ENCODE data around the gene PPM1G.
"Not testable (repeated sequence)": the region's sequence is repeated elsewhere in the genome, so short reads cannot be mapped to it uniquely, and the experiment has no call there.

Gene PPM1G

GRCh38 chr2:27375513-27376099, 33.8 kb downstream of the PPM1G start:
- DNase-seq (ENCODE audit: low read depth in 2 of 2): no peak

DNA sequence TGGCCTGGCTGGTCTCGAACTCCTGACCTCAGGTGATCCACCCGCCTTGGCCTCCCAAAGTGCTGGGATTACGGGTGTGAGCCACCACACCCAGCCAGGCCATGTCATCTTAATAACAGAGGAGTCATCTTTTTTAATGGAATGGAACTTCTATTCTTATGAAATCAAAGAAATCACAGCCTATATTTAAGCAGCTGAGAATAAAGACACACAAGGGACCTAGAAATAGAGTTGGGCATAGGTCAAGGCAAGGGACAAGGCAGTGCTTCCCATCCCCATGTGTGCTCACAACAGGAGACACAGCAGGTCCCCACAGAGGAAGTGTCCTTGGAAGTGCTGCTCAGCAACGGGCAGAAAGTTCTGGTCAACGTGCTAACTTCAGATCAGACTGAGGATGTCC, 35.8 kb downstream of the PPM1G start:
- no peak for DNase-seq (ENCODE audit: low read depth in 2 of 2)

DNA sequence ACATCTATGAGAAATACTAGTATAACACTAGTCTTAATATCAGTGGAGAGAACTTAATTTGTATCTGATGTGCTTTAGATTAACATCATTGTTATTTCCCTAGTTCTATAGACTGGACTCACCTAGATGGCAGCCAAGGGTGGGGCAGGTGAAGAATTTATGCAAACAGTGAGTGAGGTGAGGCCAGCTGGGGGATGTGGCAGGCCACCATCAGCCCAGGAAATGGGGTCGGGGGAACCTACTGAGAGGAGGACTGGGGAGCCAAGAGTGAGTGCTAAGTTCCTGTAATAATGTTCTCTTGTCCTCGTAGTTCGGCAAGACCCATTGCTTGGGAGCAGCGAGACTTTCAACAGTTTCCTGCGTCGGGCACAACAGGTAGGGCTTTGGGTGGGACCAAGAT, 36.5 kb downstream of the PPM1G start:
- DNase-seq (ENCODE audit: low read depth in 2 of 2): no peak

DNA sequence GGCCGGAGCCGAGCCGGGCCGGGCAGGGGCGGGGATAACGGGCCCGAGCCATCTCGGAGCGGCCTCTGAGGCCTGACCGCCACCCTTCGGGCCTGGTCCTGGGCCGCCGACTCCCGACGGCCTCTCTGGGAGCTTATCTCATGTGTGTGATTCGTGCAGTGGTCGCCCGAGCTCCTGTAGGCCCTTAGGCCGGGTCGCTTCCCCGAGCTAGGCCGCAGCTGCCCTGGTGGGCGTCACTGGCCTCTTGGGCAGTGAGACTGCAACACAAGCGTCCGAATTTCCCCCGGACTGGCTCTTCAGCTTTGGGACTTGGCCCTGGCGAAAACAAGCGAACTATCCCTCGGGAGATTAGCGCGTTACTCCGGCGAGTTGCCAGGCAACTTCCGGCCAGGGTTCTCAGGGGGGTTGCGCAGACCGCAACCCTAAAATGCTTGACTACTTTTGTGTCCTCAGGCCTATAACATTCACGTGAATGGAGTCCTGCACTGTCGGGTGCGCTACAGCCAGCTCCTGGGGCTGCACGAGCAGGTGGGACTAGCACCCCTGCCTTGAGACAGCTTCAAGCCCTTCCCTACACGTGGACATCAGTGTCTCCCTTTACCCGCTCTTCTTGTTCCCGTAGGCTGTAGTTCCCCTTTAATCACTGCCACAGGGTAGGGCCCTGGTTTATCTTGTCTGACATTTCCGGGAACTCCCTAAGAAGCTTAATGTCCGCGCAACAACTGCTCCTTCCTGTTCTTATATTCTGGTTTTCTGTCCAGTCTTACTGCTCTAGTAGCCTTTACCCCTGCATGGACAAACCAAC, 38.4 kb downstream of the PPM1G start:
- no peak for DNase-seq (ENCODE audit: low read depth in 2 of 2)

DNA sequence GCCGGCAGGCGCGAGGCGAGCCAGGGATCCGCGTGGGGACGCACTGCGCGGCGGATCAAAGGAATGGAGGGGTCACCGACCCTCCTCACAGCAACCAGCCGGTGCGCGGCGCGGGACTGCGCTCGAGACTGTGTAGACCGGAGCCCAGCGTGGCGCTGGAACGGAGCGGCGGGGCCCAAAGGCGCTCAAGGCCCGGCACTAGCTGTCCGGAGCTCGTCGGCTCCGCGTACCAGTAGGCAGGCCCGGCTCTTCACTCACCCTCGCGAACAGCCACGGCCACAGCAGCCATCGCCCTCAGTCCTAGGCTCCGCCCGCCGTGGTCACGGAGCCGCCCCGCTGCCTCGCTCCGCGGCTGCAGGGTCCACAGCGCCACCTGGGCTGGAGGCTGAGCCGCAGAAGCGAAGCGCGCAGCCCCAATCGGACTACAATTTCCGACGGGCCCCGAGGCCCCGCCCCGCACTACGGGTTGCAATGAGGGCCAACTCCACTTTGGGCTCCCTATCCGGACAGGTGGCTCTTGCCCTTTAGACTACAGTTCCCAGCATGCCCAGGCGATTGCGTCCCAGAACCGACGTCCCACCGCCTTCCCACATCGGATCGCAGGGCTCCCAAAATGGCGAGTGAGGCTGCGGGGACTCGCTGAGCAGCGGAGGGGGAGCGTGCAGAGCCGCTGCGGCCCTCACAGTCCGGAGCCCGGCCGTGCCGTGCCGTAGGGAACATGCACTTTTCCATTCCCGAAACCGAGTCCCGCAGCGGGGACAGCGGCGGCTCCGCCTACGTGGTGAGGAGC, 39.2 kb downstream of the PPM1G start, which contains the start of the genes EIF2B4 and SNX17:
Gene EIF2B4 (minus strand): TSS at position 313 of the 790 bp plus-strand sequence. CDS start 24 bp downstream, at position 289.
Gene SNX17 (plus strand): TSS at position 591 of the 790 bp plus-strand sequence. CDS start 128 bp downstream, at position 719.
- DNase-seq (ENCODE audit: low read depth in 2 of 2): peak; percentile 98

DNA sequence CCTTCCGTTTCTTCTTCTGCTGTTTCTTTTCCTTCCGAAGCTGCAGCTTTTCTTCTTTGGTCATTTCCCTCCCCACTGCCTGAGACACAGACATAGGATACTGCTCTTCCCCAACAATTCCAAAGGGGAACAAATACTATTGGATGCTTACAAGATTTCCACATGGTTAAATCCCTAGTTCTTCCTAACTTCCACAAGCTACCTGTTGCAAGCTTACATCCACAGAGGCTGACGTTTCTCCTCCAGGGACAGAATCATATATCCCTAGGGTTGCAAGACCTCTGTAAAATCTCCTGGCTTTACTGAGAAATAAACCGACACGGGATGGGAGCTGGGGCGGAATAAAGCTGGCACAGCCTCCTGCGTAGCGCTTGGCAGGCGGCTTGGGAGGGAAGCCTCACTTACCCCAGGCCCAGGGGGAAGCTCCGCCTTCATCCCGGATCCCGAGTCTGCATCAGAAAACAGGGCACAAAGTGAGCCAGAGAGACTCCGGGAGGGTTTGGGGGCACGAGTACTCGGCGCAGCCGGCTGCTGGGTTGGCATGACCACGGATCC, 39.8 kb downstream of the PPM1G start:
- DNase-seq (ENCODE audit: low read depth in 2 of 2): no peak

GRCh38 chr2:27363933-27364332, 45.5 kb downstream of the PPM1G start:
- no peak for DNase-seq (ENCODE audit: low read depth in 2 of 2)

DNA sequence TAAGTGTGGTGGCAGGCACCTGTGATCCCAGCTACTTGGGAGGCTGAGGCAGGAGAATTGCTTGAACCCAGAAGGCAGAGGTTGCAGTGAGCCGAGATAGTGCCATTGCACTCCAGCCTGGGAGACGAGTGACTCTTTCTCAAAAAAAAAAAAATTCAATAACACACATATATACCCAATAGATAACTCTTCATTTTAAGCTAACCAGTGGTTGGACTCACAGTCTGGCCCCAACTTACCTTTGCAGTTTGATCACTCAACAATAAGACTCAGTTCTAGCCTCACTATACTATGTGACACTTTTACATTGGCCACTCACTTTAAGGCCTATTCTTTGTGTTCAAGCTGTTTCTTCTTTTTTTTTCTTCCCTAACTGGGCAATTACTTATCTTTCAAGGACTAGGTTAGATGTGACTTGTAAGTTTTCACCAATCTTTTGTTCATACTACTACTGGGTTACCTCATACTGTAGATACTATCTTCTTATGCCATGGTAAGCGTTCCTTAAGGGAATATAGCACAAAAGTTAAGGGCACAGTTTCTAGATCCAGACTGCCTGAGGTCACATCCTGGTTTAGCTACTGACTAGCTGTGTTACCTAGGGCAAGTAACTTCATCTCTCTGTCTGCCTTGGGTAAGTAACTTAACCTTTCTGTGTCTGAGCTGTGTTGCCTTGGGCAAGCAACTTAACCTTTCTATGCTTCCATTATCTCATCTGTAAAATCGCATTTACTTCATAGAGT, 46.5 kb downstream of the PPM1G start:
- no peak for DNase-seq (ENCODE audit: low read depth in 2 of 2)

- DNase-seq (ENCODE audit: low read depth in 2 of 2): peak; percentile 91 to 92
Measured at GRCh38 chr2:27356382-27357181, 52.8 kb downstream of the PPM1G start, which contains the start of gene GTF3C2. GTF3C2 (minus strand) TSS chr2:27356764; CDS start chr2:27343554, 13,210 bp downstream.

DNA sequence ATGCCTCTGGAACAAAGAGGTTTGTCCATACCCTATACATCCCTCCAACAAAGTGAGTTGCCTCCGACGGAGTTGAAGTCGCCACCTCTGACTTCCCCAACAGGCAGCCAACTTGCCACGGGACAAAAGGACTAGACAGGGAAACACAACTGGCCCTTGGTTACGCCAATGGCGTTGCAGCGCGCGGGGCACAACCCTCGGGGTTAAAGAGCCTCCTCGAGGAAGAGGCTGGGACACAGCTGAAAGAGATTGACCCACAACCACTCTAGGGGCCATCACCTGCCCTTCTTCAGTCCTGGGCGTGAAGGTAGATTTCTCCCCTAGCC, 53.4 kb downstream of the PPM1G start:
- peak in 1 of 2 donors; percentile 6 for DNase-seq (ENCODE audit: low read depth in 2 of 2)

GRCh38 chr2:27354597-27354927, 54.8 kb downstream of the PPM1G start:
- no peak for DNase-seq (ENCODE audit: low read depth in 2 of 2)

GRCh38 chr2:27353762-27354596, 55.4 kb downstream of the PPM1G start:
- no peak for DNase-seq (ENCODE audit: low read depth in 2 of 2)

- DNase-seq (ENCODE audit: low read depth in 2 of 2): not testable (repeated sequence)
Measured at GRCh38 chr2:27353386-27353761, 56.0 kb downstream of the PPM1G start.

- DNase-seq (ENCODE audit: low read depth in 2 of 2): no peak
Measured at GRCh38 chr2:27351802-27352598, 57.4 kb downstream of the PPM1G start.

DNA sequence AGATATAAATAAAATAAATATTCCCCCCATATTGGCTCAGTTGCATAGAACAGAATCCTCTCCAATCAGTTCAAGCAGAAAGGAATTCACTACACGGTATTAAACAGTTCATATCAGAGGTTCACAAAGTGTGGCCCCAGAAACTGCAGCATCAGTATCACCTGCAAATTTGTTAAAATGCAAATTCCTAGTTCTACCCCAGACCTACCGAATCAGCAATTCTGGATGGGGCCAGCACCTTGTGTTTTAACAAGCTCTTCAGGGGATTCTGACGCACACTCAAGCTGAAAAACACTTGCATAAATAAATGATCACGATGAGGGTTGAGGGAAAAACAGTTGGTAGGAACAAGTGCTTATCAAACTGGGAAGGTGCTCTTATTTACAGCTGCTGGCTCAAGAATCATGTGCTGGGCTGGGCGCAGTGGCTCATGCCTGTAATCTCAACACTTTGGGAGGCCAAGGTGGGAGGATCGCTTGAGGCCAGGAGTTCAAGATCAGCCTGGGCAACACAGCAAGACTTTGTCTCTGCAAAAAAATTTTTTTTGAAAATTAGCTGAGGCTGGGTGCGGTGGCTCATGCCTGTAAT, 59.2 kb downstream of the PPM1G start:
- DNase-seq (ENCODE audit: low read depth in 2 of 2): no peak

DNA sequence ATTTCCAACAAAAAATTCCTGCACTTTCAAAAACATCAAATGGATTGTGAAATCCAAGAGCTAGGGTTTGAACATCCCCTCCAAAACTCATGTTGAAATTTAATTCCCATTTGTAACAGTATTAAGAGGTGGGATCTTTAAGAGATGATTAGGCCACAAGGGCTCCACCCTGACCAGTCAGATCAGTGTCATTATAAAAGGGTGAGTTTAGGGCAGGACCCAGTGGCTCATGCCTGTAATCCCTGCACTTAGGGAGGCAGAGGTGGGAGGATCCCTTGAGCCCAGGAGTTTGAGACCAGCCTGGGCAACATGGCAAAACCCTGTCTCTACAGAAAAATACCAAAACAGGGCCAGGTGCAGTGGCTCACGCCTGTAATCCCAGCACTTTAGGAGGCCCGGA, 61.8 kb downstream of the PPM1G start:
- DNase-seq (ENCODE audit: low read depth in 2 of 2): no peak

DNA sequence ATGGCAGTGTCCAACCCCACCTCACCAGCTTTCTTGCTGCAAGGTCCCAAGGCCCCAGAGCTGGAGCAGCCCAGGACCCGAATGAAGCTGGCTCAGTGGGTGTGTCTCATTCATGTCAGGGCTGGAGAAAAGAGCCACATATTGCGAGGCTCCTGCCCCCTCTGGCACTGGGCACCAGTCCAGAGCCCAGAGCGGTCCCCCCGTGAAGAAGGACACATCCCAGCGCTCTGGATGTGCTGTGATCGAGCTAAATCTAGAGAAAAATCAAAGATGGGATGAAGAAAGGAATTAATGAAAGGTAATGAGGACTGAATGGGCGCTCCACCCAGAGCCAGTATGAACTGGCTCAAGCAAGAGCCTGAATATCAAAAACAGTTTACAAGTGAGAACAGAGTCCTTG, 73.2 kb downstream of the PPM1G start:
- DNase-seq (ENCODE audit: low read depth in 2 of 2): no peak

DNA sequence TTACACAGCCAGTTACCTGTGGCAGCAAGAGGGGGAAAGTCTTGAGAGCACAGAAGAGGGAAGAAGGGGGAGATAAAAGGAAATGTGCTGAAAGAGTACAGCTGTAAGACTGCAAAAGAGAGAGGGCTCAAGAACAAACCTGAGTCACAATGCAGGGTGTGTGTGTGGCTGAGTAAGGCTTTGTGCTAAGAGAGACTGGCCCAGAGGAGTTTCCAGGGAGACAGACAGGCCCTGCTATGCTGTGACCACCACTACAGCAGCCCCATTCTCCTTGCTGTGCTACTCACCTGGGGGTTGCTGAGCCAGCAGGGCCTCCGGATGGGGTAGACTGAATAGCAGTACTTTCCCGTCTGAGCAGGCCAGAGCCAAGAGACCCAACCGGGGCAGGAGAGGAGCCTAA, 74.1 kb downstream of the PPM1G start:
- no peak for DNase-seq (ENCODE audit: low read depth in 2 of 2)
